ENCODE data around the gene CDIP1.

The CDIP1 gene

GRCh38 chr16:4557973-4558372 is 19.4 kb upstream of the CDIP1 start:
- Mint-ChIP-seq H3K4me1 (no peaks in the 10 kb centered on the region), H3K27me3 (peaks cover 6% of the 10 kb centered on the region in 2 donors), H3K9me3 (no peaks in the 10 kb centered on the region), H3K4me3 (no peak overlapping the region), H3K27ac (no peak overlapping the region), H3K36me3 (no peaks in the 10 kb centered on the region)
- DNase-seq (no peak), ATAC-seq (replicated peaks) (no peak)

GRCh38 chr16:4556580-4556979 is 18.0 kb upstream of the CDIP1 start:
- Mint-ChIP-seq H3K27ac (no peak overlapping the region), H3K9me3 (no peaks in the 10 kb centered on the region), H3K27me3 (peaks cover 6% of the 10 kb centered on the region in 2 donors), H3K36me3 (no peaks in the 10 kb centered on the region), H3K4me1 (no peaks in the 10 kb centered on the region), H3K4me3 (no peak overlapping the region)
- DNase-seq: no peak
- ATAC-seq (replicated peaks): no peak

- H3K9me3 Mint-ChIP-seq: no peaks in the 10 kb centered on the region
- H3K4me1 Mint-ChIP-seq: no peaks in the 10 kb centered on the region
- DNase-seq (no peak), ATAC-seq (replicated peaks) (no peak)
- no peak within 1 kb of the TSS for H3K4me3 Mint-ChIP-seq
- peaks cover 6% of the 10 kb centered on the region in 2 donors for H3K27me3 Mint-ChIP-seq
- no peaks in the 10 kb centered on the region for H3K36me3 Mint-ChIP-seq
- peak within 1 kb of the TSS; percentile 6 for H3K27ac Mint-ChIP-seq
Observed at GRCh38 chr16:4556112-4556511, 17.5 kb upstream of the CDIP1 start, which contains the start of gene C16orf96. TSS of gene C16orf96 (plus strand) at chr16:4556340. CDS start at chr16:4556490, 150 bp downstream.

GRCh38 chr16:4552541-4552940 is 14.0 kb upstream of the CDIP1 start:
- H3K4me1 Mint-ChIP-seq: peaks cover 5 to 8% of the 10 kb centered on the region in 2 donors
- DNase-seq (no peak), ATAC-seq (replicated peaks) (no peak)
- H3K4me3 Mint-ChIP-seq: no peak overlapping the region
- no peaks in the 10 kb centered on the region for H3K9me3 Mint-ChIP-seq
- H3K27ac Mint-ChIP-seq: no peak overlapping the region
- H3K27me3 Mint-ChIP-seq: peaks cover 0 to 6% of the 10 kb centered on the region in 2 donors
- H3K36me3 Mint-ChIP-seq: no peaks in the 10 kb centered on the region

GRCh38 chr16:4550591-4550990 is 12.0 kb upstream of the CDIP1 start:
- Mint-ChIP-seq H3K4me1 (peaks cover 5 to 8% of the 10 kb centered on the region in 2 donors), H3K9me3 (no peaks in the 10 kb centered on the region), H3K27me3 (no peaks in the 10 kb centered on the region), H3K27ac (no peak overlapping the region), H3K4me3 (no peak overlapping the region), H3K36me3 (no peaks in the 10 kb centered on the region)
- ATAC-seq (replicated peaks): no peak
- no peak for DNase-seq

- DNase-seq: no peak
- no peak overlapping the region for H3K4me3 Mint-ChIP-seq
Observed at GRCh38 chr16:4548124-4548523, 9.6 kb upstream of the CDIP1 start.

GRCh38 chr16:4544473-4544872 is 5.9 kb upstream of the CDIP1 start:
- peaks cover 5 to 7% of the 10 kb centered on the region in 2 donors for H3K36me3 Mint-ChIP-seq
- peaks cover 5 to 6% of the 10 kb centered on the region in 2 donors for H3K9me3 Mint-ChIP-seq
- ATAC-seq (replicated peaks) (no peak), DNase-seq (no peak)
- H3K4me3 Mint-ChIP-seq: no peak overlapping the region
- H3K27ac Mint-ChIP-seq: no peak overlapping the region
- H3K27me3 Mint-ChIP-seq: no peaks in the 10 kb centered on the region
- peaks cover 3 to 8% of the 10 kb centered on the region in 2 donors for H3K4me1 Mint-ChIP-seq

More at GRCh38 chr16:4548124-4548523, 9.6 kb upstream of the CDIP1 start:
- Mint-ChIP-seq H3K36me3 (no peaks in the 10 kb centered on the region), H3K4me1 (peaks cover 5 to 8% of the 10 kb centered on the region in 2 donors), H3K27ac (no peak overlapping the region), H3K27me3 (no peaks in the 10 kb centered on the region), H3K9me3 (no peaks in the 10 kb centered on the region)
- no peak for ATAC-seq (replicated peaks)

GRCh38 chr16:4539716-4540284 is 1.2 kb upstream of the CDIP1 start:
- DNase-seq (no peak), ATAC-seq (replicated peaks) (no peak)
- H3K9me3 Mint-ChIP-seq: peaks cover 5 to 6% of the 10 kb centered on the region in 2 donors
- H3K36me3 Mint-ChIP-seq: peaks cover 12 to 19% of the 10 kb centered on the region in 2 donors
- H3K27ac Mint-ChIP-seq: peak overlapping the region; percentile 38
- no peaks in the 10 kb centered on the region for H3K27me3 Mint-ChIP-seq
- no peak overlapping the region for H3K4me3 Mint-ChIP-seq
- H3K4me1 Mint-ChIP-seq: peaks cover 28 to 33% of the 10 kb centered on the region in 2 donors

- DNase-seq (no peak), ATAC-seq (replicated peaks) (peak; percentile 55 to 58)
- peak overlapping the region; percentile 77 to 82 for H3K4me3 Mint-ChIP-seq
- peaks cover 28 to 54% of the 10 kb centered on the region in 2 donors for H3K4me1 Mint-ChIP-seq
- H3K36me3 Mint-ChIP-seq: peaks cover 22 to 31% of the 10 kb centered on the region in 2 donors
- H3K9me3 Mint-ChIP-seq: peaks cover 5 to 6% of the 10 kb centered on the region in 2 donors
- H3K27ac Mint-ChIP-seq: peak overlapping the region; percentile 69
- no peaks in the 10 kb centered on the region for H3K27me3 Mint-ChIP-seq
Observed at GRCh38 chr16:4537376-4538343, 913 bp downstream of the CDIP1 start.

GRCh38 chr16:4536391-4537106 is 2.0 kb downstream of the CDIP1 start:
- Mint-ChIP-seq H3K9me3 (peaks cover 5 to 6% of the 10 kb centered on the region in 2 donors), H3K36me3 (peaks cover 28 to 37% of the 10 kb centered on the region in 2 donors), H3K4me3 (peak overlapping the region; percentile 76 to 82), H3K27ac (peak overlapping the region; percentile 9), H3K4me1 (peaks cover 28 to 54% of the 10 kb centered on the region in 2 donors), H3K27me3 (no peaks in the 10 kb centered on the region)
- ATAC-seq (replicated peaks): no peak
- DNase-seq: no peak

GRCh38 chr16:4535627-4536108 is 2.9 kb downstream of the CDIP1 start:
- H3K4me3 Mint-ChIP-seq: peak overlapping the region; percentile 0 to 38
- ATAC-seq (replicated peaks) (peak; percentile 13 to 31), DNase-seq (no peak)
- H3K27me3 Mint-ChIP-seq: no peaks in the 10 kb centered on the region
- H3K36me3 Mint-ChIP-seq: peaks cover 28 to 37% of the 10 kb centered on the region in 2 donors
- H3K9me3 Mint-ChIP-seq: peaks cover 5 to 6% of the 10 kb centered on the region in 2 donors
- H3K27ac Mint-ChIP-seq: peak overlapping the region; percentile 59
- H3K4me1 Mint-ChIP-seq: peaks cover 28 to 54% of the 10 kb centered on the region in 2 donors

GRCh38 chr16:4534151-4534790 is 4.3 kb downstream of the CDIP1 start:
- no peak overlapping the region for H3K27ac Mint-ChIP-seq
- H3K27me3 Mint-ChIP-seq: no peaks in the 10 kb centered on the region
- H3K9me3 Mint-ChIP-seq: no peaks in the 10 kb centered on the region
- DNase-seq (no peak), ATAC-seq (replicated peaks) (no peak)
- peaks cover 35 to 65% of the 10 kb centered on the region in 2 donors for H3K4me1 Mint-ChIP-seq
- peaks cover 23 to 34% of the 10 kb centered on the region in 2 donors for H3K36me3 Mint-ChIP-seq
- no peak overlapping the region for H3K4me3 Mint-ChIP-seq

GRCh38 chr16:4533490-4533889 is 5.1 kb downstream of the CDIP1 start:
- ATAC-seq (replicated peaks): no peak

More at GRCh38 chr16:4533490-4533889, 5.1 kb downstream of the CDIP1 start:
- Mint-ChIP-seq H3K4me3 (no peak overlapping the region), H3K27me3 (no peaks in the 10 kb centered on the region), H3K4me1 (peaks cover 37 to 67% of the 10 kb centered on the region in 2 donors), H3K27ac (no peak overlapping the region), H3K36me3 (peaks cover 19 to 34% of the 10 kb centered on the region in 2 donors), H3K9me3 (no peaks in the 10 kb centered on the region)
- no peak for DNase-seq
